Measurements from ENCODE around the gene GPANK1.

GPANK1 gene

DNA sequence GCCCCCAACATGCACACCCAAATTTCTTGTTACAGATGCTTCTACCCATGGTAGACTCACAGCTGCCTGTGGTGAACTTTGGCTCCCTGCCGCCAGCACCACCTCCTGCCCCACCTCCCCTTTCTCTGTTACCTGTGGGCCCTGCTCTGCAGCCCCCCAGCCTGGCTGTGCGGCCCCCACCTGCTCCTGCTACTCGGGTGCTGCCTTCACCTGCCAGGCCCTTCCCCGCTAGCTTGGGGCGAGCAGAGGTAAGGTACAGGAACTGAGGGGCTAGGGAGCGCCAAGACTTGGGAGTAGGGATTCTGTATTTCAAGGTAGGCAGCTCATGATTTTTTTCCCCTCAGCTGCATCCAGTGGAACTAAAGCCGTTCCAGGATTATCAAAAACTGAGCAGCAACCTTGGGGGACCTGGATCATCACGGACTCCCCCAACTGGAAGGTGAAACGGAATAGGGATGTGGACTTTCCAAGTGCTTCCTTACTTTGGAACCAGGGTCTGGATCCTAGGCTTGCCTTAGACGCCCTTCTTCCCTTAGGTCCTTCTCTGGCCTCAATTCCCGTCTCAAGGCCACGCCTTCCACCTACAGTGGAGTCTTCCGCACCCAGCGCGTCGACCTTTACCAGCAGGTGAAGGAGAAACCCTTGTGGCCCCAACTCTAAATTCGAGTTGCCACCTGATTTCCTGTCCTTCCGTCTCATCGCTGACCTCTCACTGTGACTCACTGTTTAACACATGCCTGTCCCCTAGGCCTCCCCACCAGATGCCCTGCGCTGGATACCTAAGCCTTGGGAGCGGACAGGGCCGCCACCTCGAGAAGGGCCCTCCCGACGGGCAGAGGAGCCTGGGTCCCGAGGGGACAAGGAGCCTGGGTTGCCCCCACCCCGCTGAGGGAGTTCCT is 27.9 kb downstream of the GPANK1 start:
- TF ChIP-seq, protein P1, sequence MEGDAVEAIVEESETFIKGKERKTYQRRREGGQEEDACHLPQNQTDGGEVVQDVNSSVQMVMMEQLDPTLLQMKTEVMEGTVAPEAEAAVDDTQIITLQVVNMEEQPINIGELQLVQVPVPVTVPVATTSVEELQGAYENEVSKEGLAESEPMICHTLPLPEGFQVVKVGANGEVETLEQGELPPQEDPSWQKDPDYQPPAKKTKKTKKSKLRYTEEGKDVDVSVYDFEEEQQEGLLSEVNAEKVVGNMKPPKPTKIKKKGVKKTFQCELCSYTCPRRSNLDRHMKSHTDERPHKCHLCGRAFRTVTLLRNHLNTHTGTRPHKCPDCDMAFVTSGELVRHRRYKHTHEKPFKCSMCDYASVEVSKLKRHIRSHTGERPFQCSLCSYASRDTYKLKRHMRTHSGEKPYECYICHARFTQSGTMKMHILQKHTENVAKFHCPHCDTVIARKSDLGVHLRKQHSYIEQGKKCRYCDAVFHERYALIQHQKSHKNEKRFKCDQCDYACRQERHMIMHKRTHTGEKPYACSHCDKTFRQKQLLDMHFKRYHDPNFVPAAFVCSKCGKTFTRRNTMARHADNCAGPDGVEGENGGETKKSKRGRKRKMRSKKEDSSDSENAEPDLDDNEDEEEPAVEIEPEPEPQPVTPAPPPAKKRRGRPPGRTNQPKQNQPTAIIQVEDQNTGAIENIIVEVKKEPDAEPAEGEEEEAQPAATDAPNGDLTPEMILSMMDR (conservative IDR thresholded peaks at IDR 0.05; ENCODE audit: low read depth, low read length) = no peak
- H3K4me3 ChIP-seq (ENCODE audit: low read length) = no peak overlapping the region
- DNase-seq (ENCODE audit: low read depth) = no peak

DNA sequence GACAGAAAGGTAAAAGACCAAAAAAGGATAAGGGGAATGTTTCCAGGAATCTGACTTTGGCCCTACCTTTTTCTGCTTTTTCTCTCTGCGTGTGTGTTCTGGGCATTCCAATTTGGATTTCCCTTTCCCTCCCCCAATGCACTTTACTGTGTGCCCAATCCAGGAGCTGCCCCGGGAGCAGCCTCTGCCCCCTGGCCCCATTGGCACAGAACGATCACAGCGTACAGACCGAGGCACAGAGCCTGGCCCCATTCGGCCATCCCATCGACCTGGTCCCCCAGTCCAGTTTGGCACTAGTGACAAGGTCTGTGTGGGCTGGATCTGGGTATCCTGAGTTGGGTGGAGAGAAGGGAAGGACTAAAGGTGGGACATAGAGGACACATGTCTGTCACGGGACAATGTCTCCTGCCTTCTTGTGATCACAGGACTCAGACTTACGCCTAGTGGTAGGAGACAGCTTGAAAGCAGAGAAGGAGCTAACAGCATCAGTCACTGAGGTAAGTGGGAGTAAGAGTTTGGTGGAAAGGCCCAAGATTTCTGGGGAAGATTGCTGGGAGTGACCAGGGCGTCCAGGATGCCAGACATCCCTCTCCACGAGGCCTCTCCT is 29.7 kb downstream of the GPANK1 start:
- TF ChIP-seq, protein P1 (conservative IDR thresholded peaks at IDR 0.05; ENCODE audit: low read depth, low read length) = no peak
- H3K4me3 ChIP-seq (ENCODE audit: low read length) = no peak overlapping the region
- DNase-seq (ENCODE audit: low read depth) = no peak

DNA sequence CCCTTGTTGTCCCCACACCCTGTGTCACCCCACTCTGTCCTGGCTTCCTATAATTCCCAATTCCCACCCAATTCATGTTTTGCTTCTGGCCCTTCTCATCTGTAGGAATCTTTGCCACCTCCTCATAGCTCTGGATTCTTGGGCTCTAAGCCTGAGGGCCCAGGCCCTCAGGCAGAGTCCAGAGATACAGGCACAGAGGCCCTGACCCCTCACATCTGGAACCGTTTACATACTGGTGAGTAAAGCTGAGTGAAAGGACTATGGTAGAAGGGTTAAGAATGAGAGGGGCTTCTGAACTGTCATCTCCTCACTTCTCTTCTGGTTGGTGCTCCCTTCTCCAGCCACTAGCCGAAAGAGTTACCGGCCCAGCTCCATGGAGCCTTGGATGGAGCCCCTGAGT is 30.7 kb downstream of the GPANK1 start:
- TF ChIP-seq, protein P1 (conservative IDR thresholded peaks at IDR 0.05; ENCODE audit: low read depth, low read length) = no peak
- no peak for DNase-seq (ENCODE audit: low read depth)
- no peak overlapping the region for H3K4me3 ChIP-seq (ENCODE audit: low read length)

DNA sequence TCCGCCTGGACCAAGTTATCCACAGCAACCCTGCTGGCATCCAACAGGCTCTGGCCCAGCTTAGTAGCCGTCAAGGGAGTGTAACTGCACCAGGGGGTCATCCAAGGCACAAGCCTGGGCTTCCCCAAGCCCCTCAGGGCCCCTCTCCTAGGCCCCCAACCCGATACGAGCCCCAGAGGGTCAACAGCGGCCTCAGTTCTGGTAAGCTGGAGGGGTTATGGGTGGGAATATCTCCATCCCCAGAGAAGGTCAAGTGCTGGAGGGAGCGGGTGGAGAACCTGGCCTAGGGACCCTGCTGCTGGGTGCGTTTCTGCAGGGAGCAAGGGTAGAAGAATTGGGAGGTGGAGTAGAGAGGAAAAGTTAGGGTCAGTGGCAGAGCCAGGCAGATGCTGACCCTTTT is 31.4 kb downstream of the GPANK1 start:
- no peak overlapping the region for H3K4me3 ChIP-seq (ENCODE audit: low read length)
- TF ChIP-seq, protein P1 (conservative IDR thresholded peaks at IDR 0.05; ENCODE audit: low read depth, low read length) = no peak
- no peak for DNase-seq (ENCODE audit: low read depth)

DNA sequence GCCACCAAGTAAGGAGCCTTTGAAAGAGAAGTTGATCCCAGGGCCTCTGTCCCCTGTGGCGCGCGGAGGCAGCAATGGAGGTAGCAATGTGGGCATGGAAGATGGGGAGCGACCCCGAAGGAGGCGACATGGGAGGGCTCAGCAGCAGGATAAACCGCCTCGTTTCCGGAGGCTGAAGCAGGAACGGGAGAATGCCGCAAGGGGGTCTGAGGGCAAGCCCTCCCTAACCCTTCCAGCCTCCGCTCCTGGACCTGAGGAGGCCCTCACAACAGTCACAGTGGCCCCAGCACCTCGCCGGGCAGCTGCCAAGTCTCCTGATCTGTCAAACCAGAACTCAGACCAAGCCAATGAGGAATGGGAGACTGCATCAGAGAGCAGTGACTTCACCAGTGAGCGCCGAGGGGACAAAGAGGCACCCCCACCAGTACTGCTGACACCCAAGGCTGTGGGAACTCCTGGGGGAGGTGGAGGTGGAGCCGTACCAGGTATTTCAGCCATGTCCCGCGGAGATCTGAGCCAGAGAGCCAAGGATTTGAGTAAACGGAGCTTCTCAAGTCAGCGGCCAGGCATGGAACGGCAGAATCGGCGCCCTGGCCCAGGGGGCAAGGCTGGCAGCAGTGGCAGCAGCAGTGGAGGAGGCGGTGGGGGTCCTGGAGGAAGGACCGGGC is 32.4 kb downstream of the GPANK1 start:
- TF ChIP-seq, protein P1 (conservative IDR thresholded peaks at IDR 0.05; ENCODE audit: low read depth, low read length) = no peak
- DNase-seq (ENCODE audit: low read depth) = no peak
- H3K4me3 ChIP-seq (ENCODE audit: low read length) = no peak overlapping the region

DNA sequence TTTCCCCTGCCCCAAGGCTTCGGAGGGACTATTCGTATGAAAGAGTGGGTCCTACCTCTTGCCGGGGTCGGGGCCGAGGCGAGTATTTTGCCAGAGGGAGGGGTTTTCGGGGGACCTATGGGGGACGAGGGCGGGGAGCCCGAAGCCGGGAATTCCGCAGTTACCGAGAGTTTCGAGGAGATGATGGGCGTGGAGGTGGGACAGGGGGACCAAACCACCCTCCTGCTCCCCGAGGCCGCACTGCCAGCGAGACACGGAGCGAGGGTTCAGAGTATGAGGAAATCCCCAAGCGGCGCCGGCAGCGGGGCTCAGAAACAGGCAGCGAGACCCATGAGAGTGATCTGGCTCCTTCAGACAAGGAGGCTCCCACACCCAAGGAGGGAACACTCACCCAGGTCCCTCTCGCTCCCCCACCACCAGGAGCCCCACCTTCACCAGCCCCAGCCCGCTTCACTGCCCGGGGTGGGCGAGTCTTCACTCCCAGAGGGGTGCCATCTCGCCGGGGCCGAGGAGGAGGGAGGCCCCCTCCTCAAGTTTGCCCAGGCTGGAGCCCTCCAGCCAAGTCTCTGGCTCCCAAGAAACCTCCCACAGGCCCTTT is 33.0 kb downstream of the GPANK1 start:
- no peak overlapping the region for H3K4me3 ChIP-seq (ENCODE audit: low read length)
- TF ChIP-seq, protein P1 (conservative IDR thresholded peaks at IDR 0.05; ENCODE audit: low read depth, low read length) = no peak
- DNase-seq (ENCODE audit: low read depth) = no peak

All from retinal pigment epithelial cell (primary cell).